Measurements from ENCODE around the gene LIPT1. TPM values are rescaled to one million over a fixed set of nuclear protein-coding genes. Genes with fewer than 3 reads are reported as not detected.
A peak's percentile ranks its signal among the peaks of the same experiment; 100 is the strongest.

LIPT1 gene
- polyA plus RNA-seq, 2 of the 4 experiments (the other 2 are of a cell fraction): 4.8 to 10.9 TPM

DNA sequence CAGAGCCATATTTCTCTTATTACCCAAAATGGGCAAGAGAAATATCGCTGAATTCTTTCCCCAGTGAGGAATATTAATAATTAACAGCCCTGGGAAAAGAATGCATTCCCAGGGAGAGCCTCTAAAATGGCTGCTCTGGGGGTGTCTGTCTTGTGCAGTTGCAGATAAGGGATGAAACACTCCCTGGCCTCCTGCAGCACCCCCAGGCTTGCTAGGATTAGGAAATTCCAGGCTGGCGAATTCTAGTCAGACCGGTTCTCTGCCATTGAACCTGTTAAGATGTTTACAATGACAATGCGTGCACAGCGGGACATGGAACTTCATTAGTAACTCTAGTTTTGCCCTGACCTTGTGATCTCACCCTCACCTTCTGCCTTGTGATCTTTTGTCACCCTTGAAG lies 50.7 kb downstream of the LIPT1 start:
- FAIRE-seq (no peak), DNase-seq (ENCODE audit: low read depth in 1 of 2, low spot score in 1 of 2) (peak in 1 of 2 experiments; percentile 15), ATAC-seq (no peak)
- CTCF ChIA-PET: interaction anchor here (1.5 kb wide), 1 partner anchor 9 kb away, joined by 3 read pairs; no protein-coding TSS in a partner anchor
- no peak for TF ChIP-seq JUNB (IDR thresholded peaks at IDR 0.05)
- no peak for TF ChIP-seq TFCP2L1 (CRISPR knock-in tag; IDR thresholded peaks at IDR 0.05)
- TF ChIP-seq MAZ (IDR thresholded peaks at IDR 0.05; ENCODE audit: borderline replicate concordance, low read depth, low read length): no peak
- TF ChIP-seq RAD21 (conservative IDR thresholded peaks at IDR 0.05 in 1 of 2, IDR thresholded peaks at IDR 0.05 in 1 of 2): no peak
- TF ChIP-seq ZNF302 (CRISPR knock-in tag; IDR thresholded peaks at IDR 0.05): no peak
- no peak for TF ChIP-seq ZSCAN20 (CRISPR knock-in tag; IDR thresholded peaks at IDR 0.05)
- no peak for TF ChIP-seq HEYL (CRISPR knock-in tag; IDR thresholded peaks at IDR 0.05)
- TF ChIP-seq, protein P1, sequence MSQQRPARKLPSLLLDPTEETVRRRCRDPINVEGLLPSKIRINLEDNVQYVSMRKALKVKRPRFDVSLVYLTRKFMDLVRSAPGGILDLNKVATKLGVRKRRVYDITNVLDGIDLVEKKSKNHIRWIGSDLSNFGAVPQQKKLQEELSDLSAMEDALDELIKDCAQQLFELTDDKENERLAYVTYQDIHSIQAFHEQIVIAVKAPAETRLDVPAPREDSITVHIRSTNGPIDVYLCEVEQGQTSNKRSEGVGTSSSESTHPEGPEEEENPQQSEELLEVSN (IDR thresholded peaks at IDR 0.05; ENCODE audit: borderline replicate concordance, low read depth): no peak
- TF ChIP-seq, protein P2, sequence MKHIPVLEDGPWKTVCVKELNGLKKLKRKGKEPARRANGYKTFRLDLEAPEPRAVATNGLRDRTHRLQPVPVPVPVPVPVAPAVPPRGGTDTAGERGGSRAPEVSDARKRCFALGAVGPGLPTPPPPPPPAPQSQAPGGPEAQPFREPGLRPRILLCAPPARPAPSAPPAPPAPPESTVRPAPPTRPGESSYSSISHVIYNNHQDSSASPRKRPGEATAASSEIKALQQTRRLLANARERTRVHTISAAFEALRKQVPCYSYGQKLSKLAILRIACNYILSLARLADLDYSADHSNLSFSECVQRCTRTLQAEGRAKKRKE (CRISPR knock-in tag; IDR thresholded peaks at IDR 0.05; ENCODE audit: low read depth): no peak
- TF ChIP-seq CHD2 (IDR thresholded peaks at IDR 0.05; ENCODE audit: low read length, partially characterized antibody): no peak
- no peak for TF ChIP-seq RFX5 (IDR thresholded peaks at IDR 0.05)
- no peak for TF ChIP-seq NPAS2 (CRISPR knock-in tag; IDR thresholded peaks at IDR 0.05; ENCODE audit: borderline replicate concordance)
- TF ChIP-seq, protein P3, sequence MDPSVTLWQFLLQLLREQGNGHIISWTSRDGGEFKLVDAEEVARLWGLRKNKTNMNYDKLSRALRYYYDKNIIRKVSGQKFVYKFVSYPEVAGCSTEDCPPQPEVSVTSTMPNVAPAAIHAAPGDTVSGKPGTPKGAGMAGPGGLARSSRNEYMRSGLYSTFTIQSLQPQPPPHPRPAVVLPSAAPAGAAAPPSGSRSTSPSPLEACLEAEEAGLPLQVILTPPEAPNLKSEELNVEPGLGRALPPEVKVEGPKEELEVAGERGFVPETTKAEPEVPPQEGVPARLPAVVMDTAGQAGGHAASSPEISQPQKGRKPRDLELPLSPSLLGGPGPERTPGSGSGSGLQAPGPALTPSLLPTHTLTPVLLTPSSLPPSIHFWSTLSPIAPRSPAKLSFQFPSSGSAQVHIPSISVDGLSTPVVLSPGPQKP (IDR thresholded peaks at IDR 0.05; ENCODE audit: low read depth, low read length): no peak
- H3K9me3 ChIP-seq: no peaks in the 10 kb centered on the region
- peaks cover 9% of the 10 kb centered on the region; the same call in 2 of the 3 replicates for H3K4me1 ChIP-seq
- POLR2A ChIA-PET: no interaction called here
- no peak overlapping the region for H3K4me3 ChIP-seq
- H3K27ac ChIP-seq: peak overlapping the region in 1 of 2 experiments; percentile 27; a peak in 1 of 6 replicates
- 0 out of 3 replicates have a peak overlapping the region, but pooled peaks have one; percentile 41 for H3K4me2 ChIP-seq
- 74% methylated on average over 5 of the region's 5 CpGs for WGBS (ENCODE audit: missing lambda C conversion rate)

Small RNA genes within 50 kb of the gene (small RNA-seq; reads per million reads assigned to genes)
- gene AC092587.1: 0 reads per million in 6 experiments

Other genes with a start within 250 kb of the LIPT1 start
- 0.11 and 0.21 TPM in 2 replicates for gene CRACDL, start 218.7 kb upstream of the LIPT1 start, polyA plus RNA-seq (2011; rRNA removed)
- gene CRACDL, start 218.7 kb upstream of the LIPT1 start, polyA plus RNA-seq (2017; fragmentation: RNase III; extraction: RNeasy Plus Mini Kit Qiagen cat#74134 plus additional on column Dnase treatment): 0.36 to 0.51 TPM (median 0.45 TPM) in 3 replicates
- gene C2orf15, start 13.3 kb upstream of the LIPT1 start, polyA plus RNA-seq (2011; rRNA removed): 1.2 and 1.6 TPM in 2 replicates
- 0.80 to 1.4 TPM (median 1.3 TPM) in 3 replicates for gene C2orf15, start 13.3 kb upstream of the LIPT1 start, polyA plus RNA-seq (2017; fragmentation: RNase III; extraction: RNeasy Plus Mini Kit Qiagen cat#74134 plus additional on column Dnase treatment)
- 3.7 and 4.3 TPM in 2 replicates for gene TSGA10, start within 50 bp of the LIPT1 start, polyA plus RNA-seq (2011; rRNA removed)
- gene TSGA10, start within 50 bp of the LIPT1 start, polyA plus RNA-seq (2017; fragmentation: RNase III; extraction: RNeasy Plus Mini Kit Qiagen cat#74134 plus additional on column Dnase treatment): 4.2 to 4.8 TPM (median 4.5 TPM) in 3 replicates
- 17.8 and 33.7 TPM in 2 replicates for gene MITD1, start 26.1 kb downstream of the LIPT1 start, polyA plus RNA-seq (2011; rRNA removed)
- gene MITD1, start 26.1 kb downstream of the LIPT1 start, polyA plus RNA-seq (2017; fragmentation: RNase III; extraction: RNeasy Plus Mini Kit Qiagen cat#74134 plus additional on column Dnase treatment): 36.3 to 38.4 TPM (median 37.1 TPM) in 3 replicates
- 36.1 and 43.5 TPM in 2 replicates for gene MRPL30, start 26.2 kb downstream of the LIPT1 start, polyA plus RNA-seq (2011; rRNA removed)
- 37.9 to 49.3 TPM (median 40.0 TPM) in 3 replicates for gene MRPL30, start 26.2 kb downstream of the LIPT1 start, polyA plus RNA-seq (2017; fragmentation: RNase III; extraction: RNeasy Plus Mini Kit Qiagen cat#74134 plus additional on column Dnase treatment)
- gene LYG2, start 100.7 kb downstream of the LIPT1 start, polyA plus RNA-seq (2011; rRNA removed): not detected in 2 replicates
- not detected in 3 replicates for gene LYG2, start 100.7 kb downstream of the LIPT1 start, polyA plus RNA-seq (2017; fragmentation: RNase III; extraction: RNeasy Plus Mini Kit Qiagen cat#74134 plus additional on column Dnase treatment)
- 4.0 and 4.3 TPM in 2 replicates for gene LYG1, start 146.2 kb downstream of the LIPT1 start, polyA plus RNA-seq (2011; rRNA removed)
- 2.4 to 3.2 TPM (median 2.9 TPM) in 3 replicates for gene LYG1, start 146.2 kb downstream of the LIPT1 start, polyA plus RNA-seq (2017; fragmentation: RNase III; extraction: RNeasy Plus Mini Kit Qiagen cat#74134 plus additional on column Dnase treatment)
- 53.3 and 65.6 TPM in 2 replicates for gene TXNDC9, start 181.4 kb downstream of the LIPT1 start, polyA plus RNA-seq (2011; rRNA removed)
- gene TXNDC9, start 181.4 kb downstream of the LIPT1 start, polyA plus RNA-seq (2017; fragmentation: RNase III; extraction: RNeasy Plus Mini Kit Qiagen cat#74134 plus additional on column Dnase treatment): 36.7 to 37.2 TPM (median 36.7 TPM) in 3 replicates
- 25.0 and 52.9 TPM in 2 replicates for gene EIF5B, start 182.4 kb downstream of the LIPT1 start, polyA plus RNA-seq (2011; rRNA removed)
- gene EIF5B, start 182.4 kb downstream of the LIPT1 start, polyA plus RNA-seq (2017; fragmentation: RNase III; extraction: RNeasy Plus Mini Kit Qiagen cat#74134 plus additional on column Dnase treatment): 75.4 to 81.5 TPM (median 75.7 TPM) in 3 replicates